HG02678 (cell line): ENCODE results near the gene FBXO47.

Source experiments
- ATAC-seq: cut with Tn5 transposase; IDR thresholded peaks from one replicate; pipeline ENCODE4 v1.9.1; 2021; ENCODE audit warnings: mild to moderate bottlenecking, moderate library complexity; ENCODE audit not compliant: unreplicated experiment

The FBXO47 gene

DNA sequence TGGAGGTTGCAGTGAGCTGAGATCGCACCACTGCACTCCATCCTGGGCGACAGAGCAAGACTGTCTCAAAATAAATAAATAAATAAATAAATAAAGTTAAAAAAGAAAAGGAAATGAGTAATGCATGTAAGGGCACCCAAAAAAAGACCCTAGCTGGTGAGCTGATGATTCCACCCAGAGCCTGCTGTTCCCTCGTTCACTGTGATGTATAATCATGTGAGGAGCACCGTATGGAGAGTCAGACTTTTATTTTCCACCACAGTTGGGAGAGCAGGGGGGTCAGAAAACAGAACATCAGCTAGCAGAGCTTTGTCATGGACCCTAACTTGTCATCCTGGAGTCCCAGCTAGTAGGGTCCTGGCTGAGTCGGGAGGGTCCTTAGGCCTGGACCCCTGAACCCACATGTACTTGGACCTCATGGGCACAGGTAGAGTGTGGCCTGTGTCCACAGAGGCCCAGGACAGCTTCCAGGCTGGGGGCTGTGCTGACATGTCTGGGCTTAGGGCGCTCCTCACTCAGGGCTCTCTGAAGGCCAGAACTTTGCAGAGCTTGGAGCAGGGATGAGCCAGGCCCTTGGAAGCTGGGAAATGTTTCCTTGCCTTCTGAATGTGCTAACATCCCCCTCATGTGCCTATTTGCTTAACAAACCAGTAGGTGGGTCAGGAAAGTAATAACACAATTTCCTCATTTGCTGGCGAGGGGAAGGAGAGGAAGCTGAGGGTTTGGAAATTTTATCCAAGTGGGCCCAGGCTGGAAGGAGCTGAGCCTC is 60.6 kb downstream of the FBXO47 start:
- ATAC-seq = no peak

DNA sequence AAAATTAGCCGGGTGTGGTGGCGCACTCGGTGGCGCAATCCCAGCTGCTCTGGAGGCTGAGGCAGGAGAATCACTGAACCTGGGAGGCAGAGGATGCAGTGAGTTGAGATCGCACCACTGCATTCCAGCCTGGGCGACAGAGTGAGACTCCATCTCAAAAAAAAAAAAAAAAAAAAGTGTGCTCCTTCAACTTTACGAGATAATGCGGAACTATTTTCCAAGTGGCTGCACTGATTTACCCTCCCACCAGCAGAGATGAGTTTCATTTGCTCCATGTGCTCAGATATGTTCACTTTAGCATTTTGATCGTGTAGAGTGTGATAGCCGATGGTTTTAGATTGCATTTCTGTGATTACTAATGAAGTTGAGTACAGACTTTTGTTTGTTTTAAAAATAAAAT is 61.8 kb downstream of the FBXO47 start:
- no peak for ATAC-seq

DNA sequence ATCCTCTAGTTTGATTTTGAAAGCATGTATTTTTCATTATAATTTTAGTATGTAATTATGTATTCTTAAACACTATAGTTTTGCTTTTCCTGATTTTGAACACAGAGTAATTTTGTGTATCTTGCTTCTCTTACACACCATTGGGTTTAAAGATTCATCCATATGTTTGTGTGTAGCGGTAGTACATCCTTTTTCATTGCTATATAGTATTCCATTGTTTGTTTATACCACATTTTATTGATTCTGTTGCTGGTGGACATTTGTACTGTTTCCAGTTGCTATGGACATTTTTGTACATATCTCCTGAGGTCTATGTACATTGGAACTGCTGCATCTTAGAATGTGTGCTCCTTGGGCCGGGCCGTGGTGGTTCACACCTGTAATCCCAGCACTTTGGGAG is 62.3 kb downstream of the FBXO47 start:
- no peak for ATAC-seq

DNA sequence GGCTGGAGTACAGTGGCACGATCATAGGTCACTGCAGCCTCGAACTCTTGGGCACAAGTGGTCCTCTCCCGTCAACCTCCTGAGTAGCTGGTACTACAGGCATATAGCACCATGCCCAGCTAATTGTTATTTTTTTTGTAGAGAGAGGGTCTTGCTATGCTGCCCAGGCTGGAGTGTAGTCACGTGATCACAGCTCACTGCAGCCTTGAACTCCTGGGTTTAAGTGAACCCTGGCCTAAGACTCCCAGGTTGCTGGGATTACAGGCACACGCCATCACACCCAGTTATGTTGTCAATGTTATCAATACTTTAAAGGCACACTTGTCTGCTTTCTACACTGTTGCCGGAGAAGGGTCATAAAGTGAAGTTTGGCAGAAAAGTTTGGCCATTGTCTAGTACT is 63.8 kb downstream of the FBXO47 start:
- no peak for ATAC-seq

DNA sequence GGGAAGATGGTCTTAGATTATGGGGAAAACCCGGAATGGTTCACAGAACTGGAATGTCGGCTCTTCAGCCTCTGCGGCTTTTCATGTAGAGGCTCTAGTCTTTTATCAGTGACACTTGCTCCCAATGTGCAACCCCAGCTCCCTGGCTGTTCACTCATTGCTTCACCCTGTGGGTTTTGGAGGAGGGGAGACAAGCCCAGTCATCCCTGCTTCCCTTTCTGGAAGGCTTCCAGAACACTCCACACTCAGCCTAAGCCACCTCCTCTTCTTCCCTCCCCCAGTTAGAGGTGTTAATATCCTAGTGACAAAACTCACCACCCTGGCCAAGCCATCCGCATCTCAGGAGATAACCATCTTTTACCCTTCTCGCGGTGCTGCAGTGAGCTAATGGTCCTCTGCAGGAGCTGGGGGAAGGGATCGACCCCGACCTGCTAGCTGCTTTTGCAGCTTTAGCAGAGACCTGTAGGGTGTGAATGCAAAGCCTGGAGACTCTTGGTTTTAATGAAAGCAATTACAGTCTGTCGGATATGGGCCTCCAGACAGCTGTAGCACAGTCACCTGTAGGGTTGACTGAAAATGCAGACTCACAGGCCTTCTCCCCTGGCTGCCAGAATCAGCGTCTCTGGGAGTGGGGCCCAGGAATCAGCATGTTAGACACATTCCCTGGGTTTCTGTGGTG is 66.1 kb downstream of the FBXO47 start:
- ATAC-seq = no peak

DNA sequence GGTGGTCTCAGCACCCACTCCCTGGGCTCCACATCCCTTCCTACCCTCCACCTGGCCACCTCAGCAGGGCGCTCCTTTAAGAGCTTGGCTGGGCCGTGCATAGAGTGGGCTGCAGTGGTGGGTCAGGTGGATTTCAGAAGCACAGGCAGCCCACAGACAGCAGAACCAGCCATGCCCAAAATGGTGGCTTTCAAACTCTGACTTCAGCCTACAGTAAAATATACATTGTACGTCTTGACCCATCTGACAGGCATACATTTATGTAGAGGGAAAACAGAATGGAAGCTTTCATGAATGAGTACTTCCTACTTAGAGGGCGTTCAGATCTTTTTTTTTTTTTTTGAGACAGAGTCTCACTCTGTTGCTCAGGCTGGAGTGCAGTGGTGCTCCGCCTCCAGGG is 67.8 kb downstream of the FBXO47 start:
- ATAC-seq = no peak

DNA sequence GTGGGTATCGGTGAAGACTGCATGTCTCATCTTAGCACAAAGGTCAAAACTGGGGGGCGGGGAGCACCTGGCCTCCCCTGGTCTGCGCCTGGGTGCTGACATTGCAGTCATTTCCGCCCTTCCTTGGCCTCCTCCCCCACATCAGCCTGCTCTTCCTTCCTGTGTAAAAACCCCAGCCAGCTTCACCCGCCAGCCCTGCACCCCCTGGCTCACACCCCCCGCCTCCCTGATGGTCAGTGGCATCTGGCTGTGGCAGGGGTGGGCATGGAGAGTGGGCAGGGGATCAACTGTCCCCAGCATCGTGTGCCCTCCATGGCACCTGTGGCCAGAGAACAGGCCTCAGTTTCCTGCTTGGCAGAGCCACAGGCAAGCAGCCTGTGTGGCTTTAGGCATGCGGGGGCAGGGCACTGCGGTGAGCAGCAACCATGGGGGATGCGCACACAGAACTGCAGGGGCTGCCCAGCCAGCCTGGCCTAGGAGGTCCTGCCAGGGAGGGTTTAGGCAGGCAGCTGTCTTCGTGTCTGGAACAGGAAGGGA is 68.3 kb downstream of the FBXO47 start:
- ATAC-seq = peak; percentile 87

DNA sequence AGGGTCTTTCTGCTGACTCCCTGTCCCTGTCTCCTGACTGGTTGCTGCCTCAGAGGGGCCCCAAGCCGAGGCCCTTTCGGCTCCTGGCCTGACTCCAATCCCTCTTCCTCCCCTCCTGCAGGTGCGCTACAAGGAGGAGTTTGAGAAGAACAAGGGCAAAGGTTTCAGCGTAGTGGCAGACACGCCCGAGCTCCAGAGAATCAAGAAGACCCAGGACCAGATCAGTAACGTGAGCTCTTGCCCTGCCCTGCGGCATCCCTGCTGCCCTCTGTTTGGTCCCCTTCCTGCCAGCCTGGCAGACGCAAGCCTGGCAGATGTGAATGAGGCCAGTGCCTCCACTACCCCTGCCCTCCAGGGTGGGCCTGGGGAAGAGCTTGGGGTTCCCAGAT is 68.9 kb downstream of the FBXO47 start:
- no peak for ATAC-seq

DNA sequence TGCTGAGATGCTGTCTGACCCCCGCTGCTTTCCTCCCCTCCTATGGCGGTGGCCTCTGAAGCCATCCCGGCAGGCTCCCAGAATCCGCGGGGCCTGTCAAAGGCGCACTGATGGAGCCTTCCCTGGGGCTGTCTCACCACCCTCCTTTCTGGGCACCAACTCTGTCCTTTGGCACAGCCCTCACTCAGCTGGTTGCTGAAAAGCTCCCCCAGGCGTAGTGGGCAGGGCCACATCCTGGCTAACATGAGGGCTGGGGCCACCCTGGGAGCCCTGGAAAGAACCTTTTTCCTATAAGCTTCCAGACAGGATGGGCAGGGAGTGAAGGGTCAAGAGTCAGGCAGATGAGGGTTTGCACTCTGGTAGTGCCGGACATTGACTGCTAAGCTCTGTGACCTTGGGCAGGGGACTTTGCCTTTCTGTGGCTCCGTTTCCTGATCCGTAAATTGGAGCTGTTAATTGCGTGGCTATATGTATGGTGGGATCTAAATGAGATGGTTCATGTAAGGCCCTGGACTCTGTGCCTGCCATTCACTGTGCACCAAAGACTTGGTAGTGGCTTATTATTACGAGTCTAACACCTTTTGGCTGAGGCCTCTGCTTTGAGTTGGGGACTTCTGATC is 69.4 kb downstream of the FBXO47 start:
- no peak for ATAC-seq

DNA sequence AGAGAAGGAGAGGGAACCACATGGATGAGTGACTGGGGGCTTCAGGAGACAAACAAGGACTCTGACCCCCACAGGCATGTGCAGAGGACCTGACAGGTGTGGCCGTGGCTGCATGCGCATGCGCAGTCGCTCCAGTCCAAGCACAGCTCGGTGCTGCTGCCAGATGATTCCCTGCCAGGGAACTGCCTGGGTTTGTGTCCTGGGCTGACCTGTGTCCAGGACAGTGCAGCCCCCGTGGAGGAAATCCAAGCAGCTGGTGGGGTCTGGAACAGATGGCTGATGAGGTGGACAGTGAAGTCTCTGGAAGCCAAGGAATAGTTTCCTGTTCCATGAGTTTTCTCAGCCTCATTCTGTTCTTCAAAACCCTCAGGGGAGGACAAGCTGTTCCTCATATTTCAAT is 70.0 kb downstream of the FBXO47 start:
- no peak for ATAC-seq

DNA sequence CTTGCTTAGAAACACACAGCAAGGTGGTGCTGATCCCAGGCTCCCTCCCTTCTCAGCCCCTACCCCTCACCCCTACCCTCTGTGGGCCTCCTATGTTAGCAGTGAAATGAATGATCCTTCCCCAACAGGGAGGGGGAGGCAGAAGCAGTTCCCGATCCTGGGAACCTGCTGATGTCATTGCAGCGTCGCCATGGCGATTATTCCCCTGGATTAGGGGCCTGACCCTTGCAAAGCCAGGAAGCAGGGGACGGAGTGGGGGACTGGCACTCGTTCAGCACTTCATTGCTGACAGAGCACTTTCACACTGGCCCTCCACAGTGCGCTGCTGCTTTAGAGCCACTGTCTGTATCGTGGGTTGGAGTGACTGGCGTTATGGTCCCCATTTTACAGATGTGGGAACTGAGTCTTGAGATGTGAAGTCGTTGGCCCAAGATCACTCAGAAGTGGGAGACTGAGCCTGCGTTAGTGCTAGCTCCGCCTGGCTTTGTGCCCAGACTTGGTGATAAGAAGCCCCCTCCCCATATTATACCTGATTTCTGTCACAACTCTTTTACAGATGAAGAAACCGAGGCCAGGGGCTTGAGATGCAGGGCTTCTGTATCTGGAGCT is 70.8 kb downstream of the FBXO47 start:
- ATAC-seq = no peak

DNA sequence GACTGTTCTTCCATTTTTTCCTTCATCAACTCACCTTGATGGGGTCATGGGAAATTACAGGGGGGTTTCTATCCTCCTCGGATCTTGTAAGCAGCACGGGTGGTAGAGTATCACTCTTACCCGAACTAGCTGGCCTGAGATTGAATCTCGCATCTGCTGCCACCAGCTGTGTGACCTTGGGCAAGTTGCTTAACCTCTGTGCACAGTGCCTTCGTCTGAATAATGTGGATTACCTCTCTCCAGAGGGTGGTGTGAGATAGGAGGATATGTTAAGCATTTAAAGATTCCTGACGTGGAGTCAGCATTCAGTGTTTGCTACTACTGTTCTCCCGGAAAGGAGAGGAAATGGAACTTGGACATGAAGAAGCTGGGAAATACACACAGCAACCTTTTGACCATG is 72.9 kb downstream of the FBXO47 start:
- no peak for ATAC-seq

DNA sequence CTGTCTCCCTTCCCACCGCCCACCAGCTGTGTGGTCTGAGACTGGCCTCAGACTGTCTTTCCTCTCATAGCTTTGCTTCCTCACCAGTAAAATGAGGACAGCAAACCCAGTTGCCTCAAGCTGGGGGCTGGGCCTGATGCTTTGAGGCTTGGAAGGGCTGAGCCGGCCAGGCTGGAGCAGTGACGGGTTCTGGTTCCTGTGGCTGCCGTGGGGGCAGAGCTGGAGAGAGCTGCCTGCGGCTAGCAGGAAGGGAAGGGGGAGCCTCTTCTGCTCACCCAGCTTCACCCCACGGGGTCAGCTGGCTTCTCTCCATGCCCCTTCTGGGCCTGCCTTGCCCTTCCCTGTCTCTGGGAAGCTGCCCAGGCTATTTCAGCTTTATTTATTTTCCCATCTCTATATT is 73.6 kb downstream of the FBXO47 start:
- ATAC-seq = no peak

DNA sequence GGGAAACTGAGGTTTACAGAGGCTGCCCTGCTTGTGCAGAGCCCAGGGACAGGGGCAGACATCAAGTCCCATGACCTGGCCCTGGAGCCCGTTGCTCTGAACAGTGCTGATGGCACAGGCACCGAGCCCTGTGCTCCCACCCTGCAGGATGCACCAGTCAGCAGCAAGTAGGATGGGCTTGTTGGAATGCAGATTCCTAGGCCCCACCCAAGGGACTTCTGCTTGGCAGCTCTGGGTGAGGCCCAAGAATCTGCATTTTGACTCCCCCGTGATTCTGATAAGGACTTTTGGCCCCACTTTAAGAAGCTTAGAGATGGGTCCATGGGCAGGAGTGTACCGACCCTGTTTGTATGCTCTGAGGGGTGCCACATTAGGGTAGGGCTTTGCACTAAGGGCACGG is 74.1 kb downstream of the FBXO47 start:
- no peak for ATAC-seq

DNA sequence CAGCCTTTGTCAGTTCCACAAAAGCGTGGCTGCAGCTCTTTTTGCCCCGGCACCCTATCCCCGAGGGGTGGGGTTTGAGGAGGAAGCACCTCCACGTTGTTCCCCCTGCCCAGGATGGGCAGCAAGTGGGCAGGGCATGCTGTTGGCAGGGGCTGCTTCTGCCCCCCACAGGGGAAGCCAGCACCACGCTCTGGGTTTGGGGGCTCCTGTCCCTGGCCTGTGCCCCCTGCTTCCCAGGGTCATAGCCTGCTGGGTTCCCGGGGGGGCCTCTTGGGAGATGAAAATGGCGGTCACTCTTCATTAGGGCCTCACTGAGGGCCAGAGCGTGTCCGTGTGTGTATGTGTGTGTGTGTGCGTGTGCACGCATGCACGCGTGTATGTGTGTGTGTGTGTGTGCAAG is 74.6 kb downstream of the FBXO47 start:
- ATAC-seq = no peak

DNA sequence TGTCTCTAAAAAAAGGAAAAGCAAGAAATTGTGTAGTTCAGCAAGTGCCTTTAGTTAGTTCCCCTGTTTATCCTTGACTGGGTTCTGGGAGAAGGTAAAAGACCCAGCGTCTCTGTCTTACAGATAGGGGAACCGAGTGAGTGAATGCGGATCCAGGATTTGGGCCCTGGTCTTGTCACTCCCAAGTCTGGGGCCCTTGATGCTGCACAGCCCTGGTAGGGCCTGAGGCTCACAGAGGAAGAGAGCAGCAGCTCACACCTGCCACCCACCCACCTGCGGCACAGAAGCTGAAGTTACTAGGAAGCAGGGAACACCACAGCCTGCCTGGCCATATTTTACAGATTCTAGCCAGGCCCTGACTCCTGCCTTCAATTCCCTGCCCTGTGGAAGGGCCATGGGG is 75.1 kb downstream of the FBXO47 start:
- ATAC-seq = no peak

DNA sequence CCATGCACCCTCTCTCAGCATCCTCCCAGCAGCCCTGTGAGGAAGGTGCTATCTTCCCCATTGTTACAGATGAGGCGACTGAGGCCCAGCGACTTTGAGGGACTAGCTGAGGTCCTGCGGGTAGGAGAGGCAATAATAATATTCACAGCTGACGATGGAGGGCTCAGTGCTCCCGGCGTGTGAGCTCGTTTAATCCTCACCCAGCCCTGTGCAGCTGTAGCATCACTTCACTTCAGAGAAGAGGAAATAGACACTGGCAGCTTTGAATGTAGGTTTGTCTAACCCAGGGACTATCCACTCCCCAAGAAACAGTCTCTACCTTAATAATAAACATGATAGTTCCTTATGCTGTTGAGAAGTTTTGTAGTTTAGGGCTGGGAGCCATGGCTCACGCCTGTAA is 75.8 kb downstream of the FBXO47 start:
- no peak for ATAC-seq

DNA sequence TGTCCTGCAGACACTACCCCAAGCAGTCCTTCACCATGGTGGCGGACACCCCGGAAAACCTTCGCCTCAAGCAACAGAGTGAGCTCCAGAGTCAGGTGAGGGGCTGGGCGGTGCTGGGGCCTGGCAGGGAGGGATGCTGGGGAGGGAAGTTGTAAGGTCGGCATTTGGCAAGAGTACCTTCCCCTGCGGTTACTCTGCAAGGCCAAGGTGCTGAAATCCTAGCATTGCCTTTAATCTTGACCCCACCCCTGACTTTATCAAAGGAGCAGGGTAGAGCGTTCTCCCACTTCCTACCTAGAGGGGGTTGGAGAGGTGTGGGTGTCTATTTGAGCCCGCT is 76.8 kb downstream of the FBXO47 start:
- no peak for ATAC-seq

DNA sequence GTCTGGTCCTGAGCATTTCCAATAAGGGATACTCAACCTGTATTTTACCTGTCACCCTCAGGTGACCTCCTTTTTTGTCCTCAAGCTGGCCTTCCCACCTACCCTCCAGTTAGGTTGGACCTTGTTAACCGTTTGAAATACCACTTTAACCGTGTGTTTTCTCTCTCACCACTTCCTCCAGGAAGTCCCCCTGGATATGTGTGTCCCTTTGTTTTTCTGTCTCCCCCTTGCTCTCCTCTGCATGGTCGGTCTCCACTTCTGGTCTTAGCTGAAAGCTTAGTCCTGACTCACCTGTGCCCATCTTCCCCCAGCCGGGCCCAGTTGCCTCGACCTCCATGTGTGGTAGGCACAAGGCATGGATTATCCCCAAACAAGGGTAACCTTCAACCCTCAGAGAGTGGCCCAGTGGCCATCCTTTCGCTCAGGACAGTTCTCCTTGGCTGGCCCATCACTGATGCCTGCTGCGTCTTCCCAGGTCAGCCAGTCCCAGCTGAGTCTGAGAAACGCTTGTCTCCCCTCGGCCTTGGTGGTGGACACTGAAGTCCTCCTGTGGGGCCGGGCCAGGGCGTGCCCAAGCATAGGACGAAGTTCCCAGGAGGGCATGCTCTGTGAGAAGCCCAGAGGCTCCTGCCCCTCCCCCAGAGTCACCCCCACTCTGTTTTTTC is 77.3 kb downstream of the FBXO47 start:
- ATAC-seq = no peak

DNA sequence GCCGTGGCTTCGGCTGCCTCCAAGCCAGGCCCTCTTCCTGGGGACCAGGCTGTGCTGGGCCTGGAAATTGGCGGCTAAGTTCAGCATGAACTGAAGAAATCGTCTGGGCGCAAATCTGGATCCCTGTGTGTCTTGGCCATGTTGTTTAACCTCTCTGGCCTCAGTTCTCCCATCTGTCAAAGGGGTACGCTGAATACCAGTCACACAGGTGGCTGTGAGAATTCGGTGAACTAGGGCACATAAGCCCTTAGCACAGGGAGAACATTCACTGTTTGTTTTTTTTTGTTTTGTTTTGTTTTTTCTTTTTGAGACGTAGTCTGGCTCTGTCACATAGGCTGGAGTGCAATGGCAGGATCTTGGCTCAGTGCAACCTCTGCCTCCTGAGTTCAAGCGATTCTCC is 78.4 kb downstream of the FBXO47 start:
- ATAC-seq = no peak

DNA sequence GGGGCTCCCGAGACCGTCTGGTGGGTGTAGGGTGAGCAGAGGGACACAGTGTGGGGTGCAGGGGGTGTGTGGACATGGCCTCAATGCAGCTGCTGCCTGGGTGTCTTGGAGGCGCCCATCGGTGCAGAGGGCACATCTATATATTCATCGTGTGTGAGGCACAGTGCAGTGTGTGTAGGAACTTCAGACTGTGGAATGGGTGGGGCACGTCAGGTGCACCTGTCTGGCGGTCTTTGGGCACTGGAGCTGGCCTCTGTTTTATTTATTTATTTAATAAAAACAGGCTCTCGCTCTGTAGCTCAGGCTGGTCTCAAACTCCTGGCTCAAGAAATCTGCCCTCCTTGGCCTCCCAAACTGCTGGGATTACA is 80.6 kb downstream of the FBXO47 start:
- no peak for ATAC-seq
